GM10847 (cell line): ENCODE data around the gene DYRK2.

ENCODE experiments used
- POLR2A ChIP-seq: IDR thresholded peaks from 2 replicates; pipeline ENCODE4 v1.6.1; 2011; ENCODE audit not compliant: insufficient read length; ENCODE audit errors: extremely low read depth

The DYRK2 gene

GRCh38 chr12:67633708-67634107 lies 14.8 kb upstream of the DYRK2 start:
- no peak for TF ChIP-seq POLR2A

DNA sequence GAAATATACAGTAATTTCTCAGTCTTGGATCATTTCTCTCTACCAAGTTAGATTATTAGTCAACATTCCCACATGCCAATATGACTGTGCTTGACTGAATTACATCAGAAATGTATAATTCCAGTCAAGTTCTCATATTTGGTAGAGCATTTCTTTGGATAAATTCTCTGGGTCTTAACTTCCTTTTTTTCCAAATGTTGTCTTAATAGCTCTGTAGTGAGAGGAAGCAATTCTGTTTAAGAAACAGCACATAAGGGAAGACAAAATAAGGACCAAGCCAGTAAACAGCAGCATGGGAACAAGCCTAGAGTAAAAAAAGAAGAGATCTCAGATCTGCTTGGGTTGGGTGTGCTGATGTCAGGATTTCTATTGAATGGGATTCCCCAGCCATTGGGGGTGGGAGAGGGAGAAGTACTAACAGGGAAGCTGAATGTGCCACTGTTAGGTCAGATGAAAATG lies 14.2 kb upstream of the DYRK2 start:
- TF ChIP-seq POLR2A: no peak

- TF ChIP-seq POLR2A: no peak
Measured at GRCh38 chr12:67637718-67638117, 10.8 kb upstream of the DYRK2 start.

DNA sequence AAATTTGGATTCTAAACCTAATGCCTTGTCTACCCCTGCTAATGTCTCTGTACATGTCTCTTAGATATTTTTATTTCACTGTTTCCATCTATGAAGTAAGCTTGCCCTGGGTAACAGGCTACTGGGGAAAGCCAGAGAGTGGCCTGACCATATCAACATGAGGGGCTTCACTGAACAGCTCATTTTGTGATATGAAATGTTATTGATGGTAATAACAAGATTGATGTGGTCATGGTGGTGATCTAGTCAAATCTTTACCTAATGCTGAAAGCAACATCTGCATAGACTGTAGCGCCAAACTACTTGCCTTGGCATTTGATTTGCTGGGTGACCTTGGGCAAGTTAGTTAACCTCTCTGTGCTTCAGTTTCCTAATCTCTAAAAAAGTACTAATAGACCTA lies 9.9 kb upstream of the DYRK2 start:
- no peak for TF ChIP-seq POLR2A

DNA sequence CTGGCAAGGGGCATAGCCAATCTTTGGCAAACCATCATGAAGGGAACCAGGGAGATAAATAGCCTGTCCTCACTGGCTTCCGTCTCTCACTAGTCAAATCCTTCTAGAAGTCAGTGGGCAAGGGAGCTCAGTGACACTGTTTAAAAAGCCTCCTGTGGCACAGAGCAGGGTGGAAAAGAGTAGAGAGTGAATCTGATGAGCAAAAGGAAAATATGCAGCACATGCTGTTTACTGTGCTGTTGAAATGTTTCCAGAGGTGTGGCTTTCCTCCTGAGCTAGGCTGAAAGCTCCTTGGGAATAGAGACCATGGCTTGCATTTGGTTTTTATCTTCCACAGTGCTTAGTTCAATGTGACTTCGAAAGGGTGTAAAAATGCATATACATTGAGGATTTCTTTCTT lies 7.7 kb upstream of the DYRK2 start:
- no peak for TF ChIP-seq POLR2A

GRCh38 chr12:67645126-67645525 lies 3.4 kb upstream of the DYRK2 start:
- TF ChIP-seq POLR2A: no peak

DNA sequence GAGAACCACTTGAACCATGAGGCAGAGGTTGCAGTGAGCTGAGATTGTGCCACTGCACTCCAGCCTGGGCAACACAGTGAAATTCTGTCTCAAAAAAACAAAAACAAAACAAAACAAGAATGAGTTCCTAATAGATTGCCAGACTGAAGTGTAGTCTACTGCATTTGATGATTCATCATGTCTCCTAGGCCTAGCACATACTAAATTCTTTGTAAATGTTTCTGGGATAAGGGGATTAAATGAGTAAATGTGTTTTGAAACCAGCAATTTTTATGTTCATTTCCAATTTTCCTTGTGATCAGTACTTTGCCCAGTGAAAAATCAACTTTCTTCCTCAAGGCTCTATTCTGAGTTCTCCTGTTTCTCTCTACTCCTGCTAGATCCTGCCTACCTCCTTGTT lies 2.9 kb upstream of the DYRK2 start:
- TF ChIP-seq POLR2A: no peak

DNA sequence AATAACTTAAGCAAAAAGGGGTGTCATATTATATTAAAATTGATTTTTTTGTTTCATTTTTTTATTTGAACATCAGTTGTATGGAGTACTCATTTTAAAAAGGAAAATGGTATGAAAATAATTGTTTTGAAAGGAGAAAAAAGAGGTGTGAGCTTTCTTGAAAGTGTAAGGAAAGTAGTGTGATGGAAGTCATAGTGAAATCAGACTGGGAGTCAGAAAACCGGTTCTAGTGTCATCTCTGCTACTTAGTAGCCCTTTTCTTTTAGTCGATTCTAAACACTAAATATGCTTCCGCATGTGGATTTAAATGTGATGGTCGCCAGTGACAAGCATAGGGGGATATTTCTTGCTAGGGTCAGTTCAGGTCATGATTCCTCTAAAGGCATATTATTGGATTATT lies 1.8 kb upstream of the DYRK2 start:
- TF ChIP-seq POLR2A: no peak

GRCh38 chr12:67647181-67647798 lies 1.3 kb upstream of the DYRK2 start:
- TF ChIP-seq POLR2A: no peak

- no peak for TF ChIP-seq POLR2A
Measured at GRCh38 chr12:67647799-67648520, 585 bp upstream of the DYRK2 start.

GRCh38 chr12:67649261-67649569 lies 670 bp downstream of the DYRK2 start:
- TF ChIP-seq POLR2A: no peak

GRCh38 chr12:67649570-67650387 lies 1.2 kb downstream of the DYRK2 start:
- no peak for TF ChIP-seq POLR2A

DNA sequence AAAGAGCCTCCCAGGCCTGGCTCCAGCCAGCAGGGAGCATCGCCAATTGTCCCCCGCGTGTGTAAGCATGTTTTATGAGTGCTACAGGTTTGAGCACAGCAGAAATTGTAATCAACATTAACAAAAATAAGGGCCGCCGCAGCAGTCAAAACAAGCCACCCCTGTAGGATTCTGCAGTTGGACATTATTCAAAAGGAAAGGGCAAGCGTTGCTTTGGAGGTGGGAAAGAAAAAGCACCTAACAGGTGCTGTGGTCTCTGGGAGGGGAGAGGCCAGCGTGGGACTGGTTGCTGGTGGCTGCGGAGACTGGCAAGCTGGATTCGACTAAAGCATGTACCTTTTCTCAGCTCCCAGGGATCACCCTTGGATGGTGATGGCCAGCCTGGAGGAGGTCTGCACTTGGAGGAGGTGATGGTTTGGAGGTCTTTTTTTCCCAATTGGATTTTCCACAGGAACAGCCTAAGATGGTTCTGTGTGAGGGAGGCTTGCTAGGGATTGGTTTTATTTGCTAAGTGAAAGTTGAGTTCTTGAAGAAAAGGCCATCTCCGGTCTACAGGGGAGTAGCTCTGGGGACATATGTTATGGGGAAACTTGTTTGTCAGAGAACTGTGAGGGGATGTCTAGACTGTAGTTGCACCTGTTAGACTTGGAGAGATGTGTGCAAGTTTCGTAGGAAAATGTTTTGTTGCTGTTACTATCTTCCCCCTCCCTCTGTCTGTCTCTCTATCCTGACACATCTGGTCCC lies 2.0 kb downstream of the DYRK2 start:
- TF ChIP-seq POLR2A: no peak

DNA sequence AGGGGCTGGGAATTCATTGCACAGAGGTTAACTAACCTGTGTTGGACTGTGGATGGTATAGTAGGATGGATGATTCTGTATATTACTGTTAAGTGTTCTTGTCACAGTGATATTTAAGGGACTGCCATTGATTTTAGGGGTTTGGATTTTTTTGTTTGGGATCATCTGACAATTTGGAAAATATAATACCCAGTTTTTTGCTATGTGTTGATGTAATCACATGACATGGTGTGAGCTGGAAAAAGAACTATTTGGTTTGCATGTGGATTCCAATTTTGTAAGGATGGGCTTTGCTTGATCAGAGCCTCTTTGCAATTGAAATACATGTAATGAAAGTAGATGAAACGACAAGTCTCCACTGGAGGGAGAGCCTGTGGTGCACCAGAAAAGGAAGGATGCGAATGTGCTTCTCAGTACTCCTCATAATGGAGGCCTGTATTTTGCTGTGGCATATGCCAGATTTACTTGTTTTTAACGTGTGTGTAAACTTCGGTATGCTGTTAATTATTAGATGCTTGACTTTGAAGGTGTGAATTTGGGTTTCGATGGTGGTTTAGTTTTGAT lies 2.7 kb downstream of the DYRK2 start:
- no peak for TF ChIP-seq POLR2A

DNA sequence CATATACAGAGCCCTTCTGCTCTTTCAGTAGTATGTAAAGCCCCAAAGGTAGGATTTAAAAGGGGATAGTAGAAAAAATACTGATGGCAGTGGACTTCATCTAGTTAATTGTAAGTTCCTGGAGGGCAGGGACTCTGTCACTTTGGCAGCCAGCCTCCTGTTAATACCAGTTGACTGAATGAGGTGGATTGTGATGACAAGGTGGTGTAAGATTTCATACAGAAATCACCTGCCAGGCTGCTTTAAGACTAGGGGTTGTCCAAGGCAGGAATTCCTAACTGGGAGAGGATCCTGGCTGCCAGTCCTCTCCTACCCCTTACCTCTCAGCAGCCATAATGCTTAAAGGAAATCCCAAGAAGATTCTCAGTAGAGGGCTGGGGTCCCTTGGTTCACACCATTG lies 7.3 kb downstream of the DYRK2 start:
- TF ChIP-seq POLR2A: no peak

GRCh38 chr12:67656251-67656650 lies 7.7 kb downstream of the DYRK2 start:
- no peak for TF ChIP-seq POLR2A

GRCh38 chr12:67658486-67658885 lies 9.9 kb downstream of the DYRK2 start:
- no peak for TF ChIP-seq POLR2A
